BLaER1 (cell line): ENCODE measurements around the gene GABRG3.

Experiments used
- H3K27ac ChIP-seq: shearing (Covaris generic); formaldehyde crosslinking; 2 replicates; pipeline ENCODE4 v1.8.1; 2022
- H3K27me3 ChIP-seq: shearing (Covaris generic); formaldehyde crosslinking; 2 replicates; pipeline ENCODE4 v1.8.1; 2022
- H3K36me3 ChIP-seq: shearing (Covaris generic); formaldehyde crosslinking; 2 replicates; pipeline ENCODE4 v1.8.1; 2022
- H3K4me1 ChIP-seq: shearing (Covaris generic); formaldehyde crosslinking; 2 replicates; pipeline ENCODE4 v1.8.1; 2022
- H3K4me2 ChIP-seq: shearing (Covaris generic); formaldehyde crosslinking; 2 replicates; pipeline ENCODE4 v1.8.1; 2022
- H3K4me3 ChIP-seq: shearing (Covaris generic); formaldehyde crosslinking; 2 replicates; pipeline ENCODE4 v1.8.1; 2022
- H3K9ac ChIP-seq: shearing (Covaris generic); formaldehyde crosslinking; 2 replicates; pipeline ENCODE4 v1.8.1; 2022
- H3K9me3 ChIP-seq: shearing (Covaris generic); formaldehyde crosslinking; 2 replicates; pipeline ENCODE4 v1.8.1; 2022
- H4K20me1 ChIP-seq: shearing (Covaris generic); formaldehyde crosslinking; 2 replicates; pipeline ENCODE4 v1.8.1; 2022
- Cebpa-rat ChIP-seq: shearing (Covaris generic); IDR thresholded peaks from 2 replicates; pipeline ENCODE4 v1.8.1; 2022

The GABRG3 gene

GRCh38 chr15:27512281-27513001, 541.5 kb downstream of the GABRG3 start:
- H3K9me3 ChIP-seq: peaks cover 20% of the 10 kb centered on the region
- no peak overlapping the region for H3K27ac ChIP-seq
- H4K20me1 ChIP-seq: no peaks in the 10 kb centered on the region
- no peak overlapping the region for H3K4me2 ChIP-seq
- TF ChIP-seq Cebpa-rat: no peak
- H3K9ac ChIP-seq: no peak overlapping the region
- H3K36me3 ChIP-seq: no peaks in the 10 kb centered on the region
- no peaks in the 10 kb centered on the region for H3K4me1 ChIP-seq
- no peak overlapping the region for H3K4me3 ChIP-seq
- H3K27me3 ChIP-seq: no peaks in the 10 kb centered on the region

GRCh38 chr15:27514526-27514925, 543.5 kb downstream of the GABRG3 start:
- no peaks in the 10 kb centered on the region for H3K4me1 ChIP-seq
- peaks cover 9% of the 10 kb centered on the region for H3K9me3 ChIP-seq
- H3K4me2 ChIP-seq: no peak overlapping the region
- TF ChIP-seq Cebpa-rat: no peak
- H3K27me3 ChIP-seq: no peaks in the 10 kb centered on the region
- H4K20me1 ChIP-seq: no peaks in the 10 kb centered on the region
- no peak overlapping the region for H3K27ac ChIP-seq
- no peak overlapping the region for H3K4me3 ChIP-seq
- H3K9ac ChIP-seq: no peak overlapping the region
- H3K36me3 ChIP-seq: no peaks in the 10 kb centered on the region

GRCh38 chr15:27527490-27528067, 556.6 kb downstream of the GABRG3 start:
- peaks cover 9% of the 10 kb centered on the region for H3K9me3 ChIP-seq
- no peak overlapping the region for H3K9ac ChIP-seq
- no peak overlapping the region for H3K27ac ChIP-seq
- H4K20me1 ChIP-seq: no peaks in the 10 kb centered on the region
- no peaks in the 10 kb centered on the region for H3K27me3 ChIP-seq
- no peak for TF ChIP-seq Cebpa-rat
- H3K4me1 ChIP-seq: no peaks in the 10 kb centered on the region
- no peak overlapping the region for H3K4me3 ChIP-seq
- no peaks in the 10 kb centered on the region for H3K36me3 ChIP-seq
- no peak overlapping the region for H3K4me2 ChIP-seq

- no peaks in the 10 kb centered on the region for H3K27me3 ChIP-seq
- H3K4me2 ChIP-seq: no peak overlapping the region
- H3K9me3 ChIP-seq: no peaks in the 10 kb centered on the region; the same call in 1 of the 2 replicates
- H3K36me3 ChIP-seq: no peaks in the 10 kb centered on the region
- no peaks in the 10 kb centered on the region for H4K20me1 ChIP-seq
- no peaks in the 10 kb centered on the region for H3K4me1 ChIP-seq
- no peak for TF ChIP-seq Cebpa-rat
- no peak overlapping the region for H3K9ac ChIP-seq
- no peak overlapping the region for H3K4me3 ChIP-seq
- no peak overlapping the region for H3K27ac ChIP-seq
These were observed 558.4 kb downstream of the GABRG3 start for GRCh38 chr15:27529399-27529798.

- no peaks in the 10 kb centered on the region for H4K20me1 ChIP-seq
- H3K4me2 ChIP-seq: no peak overlapping the region
- H3K9ac ChIP-seq: no peak overlapping the region
- H3K4me3 ChIP-seq: no peak overlapping the region
- no peaks in the 10 kb centered on the region for H3K4me1 ChIP-seq
- no peak for TF ChIP-seq Cebpa-rat
- H3K27me3 ChIP-seq: no peaks in the 10 kb centered on the region
- H3K36me3 ChIP-seq: no peaks in the 10 kb centered on the region
- no peak overlapping the region for H3K27ac ChIP-seq
- no peaks in the 10 kb centered on the region for H3K9me3 ChIP-seq
These were observed 560.0 kb downstream of the GABRG3 start for GRCh38 chr15:27530994-27531393.

- H3K9ac ChIP-seq: no peak overlapping the region
- no peak for TF ChIP-seq Cebpa-rat
- no peaks in the 10 kb centered on the region for H3K36me3 ChIP-seq
- H3K4me3 ChIP-seq: no peak overlapping the region
- no peaks in the 10 kb centered on the region for H3K27me3 ChIP-seq
- no peak overlapping the region for H3K4me2 ChIP-seq
- no peaks in the 10 kb centered on the region for H3K9me3 ChIP-seq
- no peak overlapping the region for H3K27ac ChIP-seq
- no peaks in the 10 kb centered on the region for H4K20me1 ChIP-seq
- H3K4me1 ChIP-seq: no peaks in the 10 kb centered on the region
These were observed 561.4 kb downstream of the GABRG3 start for GRCh38 chr15:27532358-27532757.

- Histone ChIP-seq H3K9ac (no peak overlapping the region), H3K27me3 (no peaks in the 10 kb centered on the region), H3K36me3 (no peaks in the 10 kb centered on the region), H3K9me3 (no peaks in the 10 kb centered on the region), H3K4me1 (no peaks in the 10 kb centered on the region), H3K27ac (no peak overlapping the region), H3K4me3 (no peak overlapping the region), H4K20me1 (no peaks in the 10 kb centered on the region), H3K4me2 (no peak overlapping the region)
- TF ChIP-seq Cebpa-rat: no peak
These were observed 564.6 kb downstream of the GABRG3 start for GRCh38 chr15:27535445-27536129.

- Histone ChIP-seq H3K27ac (no peak overlapping the region), H3K27me3 (no peaks in the 10 kb centered on the region), H4K20me1 (no peaks in the 10 kb centered on the region), H3K4me1 (no peaks in the 10 kb centered on the region), H3K4me3 (no peak overlapping the region), H3K4me2 (no peak overlapping the region), H3K9ac (no peak overlapping the region), H3K9me3 (no peaks in the 10 kb centered on the region), H3K36me3 (no peaks in the 10 kb centered on the region)
- no peak for TF ChIP-seq Cebpa-rat
These were observed 567.3 kb downstream of the GABRG3 start for GRCh38 chr15:27538325-27538724.

- no peak overlapping the region for H3K9ac ChIP-seq
- no peaks in the 10 kb centered on the region for H3K4me1 ChIP-seq
- H3K36me3 ChIP-seq: no peaks in the 10 kb centered on the region
- H3K9me3 ChIP-seq: no peaks in the 10 kb centered on the region
- H3K4me2 ChIP-seq: no peak overlapping the region
- TF ChIP-seq Cebpa-rat: no peak
- no peaks in the 10 kb centered on the region for H3K27me3 ChIP-seq
- H3K27ac ChIP-seq: no peak overlapping the region
- H3K4me3 ChIP-seq: no peak overlapping the region
- no peaks in the 10 kb centered on the region for H4K20me1 ChIP-seq
These were observed 570.6 kb downstream of the GABRG3 start for GRCh38 chr15:27541581-27541980.

GRCh38 chr15:27545494-27546255, 574.7 kb downstream of the GABRG3 start:
- Histone ChIP-seq H3K4me1 (no peaks in the 10 kb centered on the region), H3K36me3 (no peaks in the 10 kb centered on the region), H4K20me1 (no peaks in the 10 kb centered on the region), H3K4me3 (no peak overlapping the region), H3K9me3 (no peaks in the 10 kb centered on the region), H3K27ac (no peak overlapping the region), H3K4me2 (no peak overlapping the region), H3K27me3 (no peaks in the 10 kb centered on the region), H3K9ac (no peak overlapping the region)
- no peak for TF ChIP-seq Cebpa-rat
